Omental fat pad (tissue), 4 donors: Measurements from ENCODE around the gene GSK3A. TPM values are rescaled to one million over a fixed set of nuclear protein-coding genes. Genes with fewer than 3 reads are reported as not detected.

Experiments used
- ATAC-seq: fragments of 150-250 bp; one replicate; pipeline ENCODE4 v1.9.1; 2016; ENCODE audit warnings: mild to moderate bottlenecking, moderate library complexity; ENCODE audit not compliant: low FRiP score
- DNase-seq: peaks from one replicate; pipeline ENCODE4 v3.0.0-alpha.2; 2019; ENCODE audit warnings: low spot score
- CTCF ChIP-seq, 3 donors: fragments of 450-650 bp; IDR thresholded peaks; one replicate each; pipeline ENCODE4 v1.5.1; 2016 to 2017; ENCODE audit warnings: antibody characterized with exemption in 3 of 3, mild to moderate bottlenecking in 3 of 3, moderate library complexity in 2 of 3
- total RNA-seq, 4 donors: library from RNA; depleted of rRNA; stranded (reverse); fragments of >200 nt; gene quantifications; one replicate each; pipeline ENCODE4 v1.1.0, GENCODE V29; 2016

GSK3A gene
- total RNA-seq, 4 donors from 2014 or later = 16.9 to 32.3 (median 20.0) TPM

GRCh38 chr19:42280815-42281145, 38.4 kb upstream of the GSK3A start:
- DNase-seq (peak; percentile 50), ATAC-seq (peak; percentile 31)
- no peak for TF ChIP-seq CTCF (IDR thresholded peaks at IDR 0.05)

- TF ChIP-seq CTCF (IDR thresholded peaks at IDR 0.05) = peak in 2 of 3 donors; percentile 41 to 94
- ATAC-seq (peak; percentile 51), DNase-seq (peak; percentile 89)
These were observed 37.8 kb upstream of the GSK3A start for GRCh38 chr19:42279902-42280814.

- no peak for TF ChIP-seq CTCF (IDR thresholded peaks at IDR 0.05)
- DNase-seq (no peak), ATAC-seq (no peak)
These were observed 36.9 kb upstream of the GSK3A start for GRCh38 chr19:42279155-42279901.

- DNase-seq = no peak
- ATAC-seq = no peak
- TF ChIP-seq CTCF (IDR thresholded peaks at IDR 0.05) = no peak
These were observed 36.2 kb upstream of the GSK3A start for GRCh38 chr19:42278452-42279154.

- no peak for ATAC-seq
- DNase-seq = no peak
- TF ChIP-seq CTCF (IDR thresholded peaks at IDR 0.05) = no peak
These were observed 35.5 kb upstream of the GSK3A start for GRCh38 chr19:42277821-42278451.

- DNase-seq = no peak
- TF ChIP-seq CTCF (IDR thresholded peaks at IDR 0.05) = no peak
These were observed 34.4 kb upstream of the GSK3A start for GRCh38 chr19:42276821-42277220.

More at GRCh38 chr19:42276821-42277220, 34.4 kb upstream of the GSK3A start:
- ATAC-seq = no peak
